Measurements from ENCODE around the gene MICAL3.
"Not testable (repeated sequence)": the region's sequence is repeated elsewhere in the genome, so short reads cannot be mapped to it uniquely, and the experiment has no call there.

Gene MICAL3, protein sequence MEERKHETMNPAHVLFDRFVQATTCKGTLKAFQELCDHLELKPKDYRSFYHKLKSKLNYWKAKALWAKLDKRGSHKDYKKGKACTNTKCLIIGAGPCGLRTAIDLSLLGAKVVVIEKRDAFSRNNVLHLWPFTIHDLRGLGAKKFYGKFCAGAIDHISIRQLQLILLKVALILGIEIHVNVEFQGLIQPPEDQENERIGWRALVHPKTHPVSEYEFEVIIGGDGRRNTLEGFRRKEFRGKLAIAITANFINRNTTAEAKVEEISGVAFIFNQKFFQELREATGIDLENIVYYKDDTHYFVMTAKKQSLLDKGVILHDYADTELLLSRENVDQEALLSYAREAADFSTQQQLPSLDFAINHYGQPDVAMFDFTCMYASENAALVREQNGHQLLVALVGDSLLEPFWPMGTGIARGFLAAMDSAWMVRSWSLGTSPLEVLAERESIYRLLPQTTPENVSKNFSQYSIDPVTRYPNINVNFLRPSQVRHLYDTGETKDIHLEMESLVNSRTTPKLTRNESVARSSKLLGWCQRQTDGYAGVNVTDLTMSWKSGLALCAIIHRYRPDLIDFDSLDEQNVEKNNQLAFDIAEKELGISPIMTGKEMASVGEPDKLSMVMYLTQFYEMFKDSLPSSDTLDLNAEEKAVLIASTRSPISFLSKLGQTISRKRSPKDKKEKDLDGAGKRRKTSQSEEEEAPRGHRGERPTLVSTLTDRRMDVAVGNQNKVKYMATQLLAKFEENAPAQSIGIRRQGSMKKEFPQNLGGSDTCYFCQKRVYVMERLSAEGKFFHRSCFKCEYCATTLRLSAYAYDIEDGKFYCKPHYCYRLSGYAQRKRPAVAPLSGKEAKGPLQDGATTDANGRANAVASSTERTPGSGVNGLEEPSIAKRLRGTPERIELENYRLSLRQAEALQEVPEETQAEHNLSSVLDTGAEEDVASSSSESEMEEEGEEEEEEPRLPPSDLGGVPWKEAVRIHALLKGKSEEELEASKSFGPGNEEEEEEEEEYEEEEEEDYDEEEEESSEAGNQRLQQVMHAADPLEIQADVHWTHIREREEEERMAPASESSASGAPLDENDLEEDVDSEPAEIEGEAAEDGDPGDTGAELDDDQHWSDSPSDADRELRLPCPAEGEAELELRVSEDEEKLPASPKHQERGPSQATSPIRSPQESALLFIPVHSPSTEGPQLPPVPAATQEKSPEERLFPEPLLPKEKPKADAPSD (N-terminal part only)

DNA sequence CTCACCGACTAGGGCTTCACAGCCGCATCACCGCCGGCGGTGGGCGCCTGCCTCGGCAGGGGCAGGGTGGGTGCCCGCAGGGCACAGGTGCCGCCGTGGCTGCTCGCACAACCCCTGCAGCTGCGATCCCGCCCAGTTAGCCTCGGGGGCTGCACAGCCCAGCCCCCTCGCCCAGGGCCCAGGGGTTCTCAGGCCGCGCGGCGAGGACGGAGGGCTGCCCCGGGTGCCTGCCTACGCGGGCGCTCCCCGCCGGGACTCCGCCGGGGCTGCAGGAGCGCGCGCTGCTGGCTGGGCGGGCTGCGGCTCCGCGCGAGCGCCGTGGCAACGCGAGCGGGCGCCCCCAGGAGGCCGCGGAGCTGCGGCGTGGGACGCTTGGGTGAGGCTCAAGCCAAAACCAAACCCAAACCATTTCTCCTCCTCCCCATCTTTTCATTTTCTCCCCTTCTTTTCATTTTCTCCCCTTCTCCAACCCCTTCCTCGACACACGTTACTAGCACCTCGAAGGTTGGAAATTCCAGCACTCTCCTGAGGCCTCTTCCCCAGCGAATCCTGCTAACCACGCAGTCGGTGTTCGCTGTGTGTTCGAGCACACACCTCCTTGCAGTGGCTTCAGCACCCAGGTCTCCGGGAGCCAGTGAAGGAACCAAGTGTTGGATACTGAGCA, at the start of gene MICAL3:
TSS of gene MICAL3 (minus strand) at position 286 of the 664 bp plus-strand sequence. CDS start 117,749 bp downstream, outside the sequence.
- DNase-seq, result peak; percentile 25

DNA sequence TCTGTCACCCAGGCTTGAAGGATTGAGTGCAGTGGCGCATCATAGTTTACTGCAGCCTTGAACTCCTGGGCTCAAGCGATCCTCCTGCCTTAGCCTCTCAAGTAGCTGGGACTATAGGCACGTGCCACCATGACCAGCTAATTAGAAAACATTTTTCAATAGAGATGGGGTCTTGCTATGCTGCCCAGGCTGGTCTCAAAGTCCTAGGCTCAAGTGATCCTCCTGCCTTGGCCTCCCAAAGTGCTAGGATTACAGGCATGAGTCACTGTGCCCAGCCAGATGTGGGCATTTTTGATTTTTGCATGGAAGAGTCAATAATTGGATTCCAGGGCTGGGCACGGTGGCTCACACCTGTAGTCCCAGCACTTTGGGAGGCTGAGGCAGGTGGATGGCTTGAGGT, 49.6 kb upstream of the MICAL3 start:
- not testable (repeated sequence) for DNase-seq

DNA sequence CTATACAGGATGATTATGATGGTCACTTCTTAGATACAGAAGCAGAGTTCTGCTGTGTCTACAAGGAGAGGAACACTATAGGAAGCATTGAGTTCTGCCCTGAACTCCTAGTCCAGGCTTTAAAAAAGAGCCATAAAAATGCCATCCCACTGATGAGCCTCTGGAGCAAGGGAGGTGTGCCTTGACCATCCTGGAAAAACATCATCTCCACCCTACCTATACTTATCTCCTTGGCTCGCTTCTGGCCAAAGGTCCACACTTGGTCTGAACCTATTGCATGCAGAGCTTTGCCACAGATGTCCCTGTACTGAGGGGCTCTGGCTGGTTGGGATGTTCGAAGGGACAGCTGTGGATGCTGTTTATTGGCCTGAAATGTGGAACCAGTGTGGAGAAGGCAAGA, 49.1 kb upstream of the MICAL3 start:
- no peak for DNase-seq

DNA sequence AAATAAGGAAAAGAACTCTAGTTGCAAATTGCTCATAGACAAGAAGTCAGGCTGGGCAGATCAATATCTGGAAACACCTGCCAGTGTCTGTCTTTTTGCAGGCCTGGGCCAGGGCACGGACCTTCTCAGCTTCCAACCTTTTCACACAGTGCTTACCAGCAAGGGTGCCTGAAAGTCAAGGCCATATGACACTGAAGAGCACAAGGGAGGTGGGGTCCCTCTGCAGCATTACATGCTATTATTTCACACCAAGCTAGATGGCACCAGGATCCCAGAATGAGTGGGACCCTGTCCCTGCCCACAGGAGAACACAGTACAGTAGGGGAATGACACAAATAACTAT, 47.6 kb upstream of the MICAL3 start:
- DNase-seq, result no peak

DNA sequence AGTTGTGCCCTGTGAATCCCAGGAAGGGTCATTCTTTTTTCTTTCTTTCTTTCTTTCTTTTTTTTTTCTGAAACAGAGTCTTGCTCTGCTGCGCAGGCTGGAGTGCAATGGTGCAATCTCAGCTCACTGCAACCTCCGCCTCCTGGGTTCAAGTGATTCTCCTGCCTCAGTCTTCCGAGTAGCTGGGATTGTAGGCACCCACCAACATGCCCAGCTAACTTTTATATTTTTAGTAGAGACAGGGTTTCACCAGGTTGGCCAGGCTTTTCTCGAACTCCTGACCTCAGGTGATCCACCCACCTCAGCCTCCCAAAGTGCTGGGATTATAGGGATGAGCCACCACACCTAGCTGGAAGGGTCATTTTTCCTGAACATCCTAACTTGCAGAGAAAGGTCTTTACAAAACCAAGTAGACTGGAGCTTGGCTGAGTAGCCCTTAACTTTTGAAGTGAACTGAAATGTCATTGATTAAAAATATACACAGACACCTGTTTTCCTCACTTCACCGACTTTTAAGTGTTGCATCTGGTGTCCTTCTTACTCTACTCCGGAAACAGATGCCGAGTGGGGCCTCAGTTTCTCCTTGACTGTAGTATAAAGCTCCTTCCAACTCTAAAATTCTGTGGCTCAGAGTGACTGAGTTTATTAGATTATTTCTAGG, 47.1 kb upstream of the MICAL3 start:
- not testable (repeated sequence) for DNase-seq

DNA sequence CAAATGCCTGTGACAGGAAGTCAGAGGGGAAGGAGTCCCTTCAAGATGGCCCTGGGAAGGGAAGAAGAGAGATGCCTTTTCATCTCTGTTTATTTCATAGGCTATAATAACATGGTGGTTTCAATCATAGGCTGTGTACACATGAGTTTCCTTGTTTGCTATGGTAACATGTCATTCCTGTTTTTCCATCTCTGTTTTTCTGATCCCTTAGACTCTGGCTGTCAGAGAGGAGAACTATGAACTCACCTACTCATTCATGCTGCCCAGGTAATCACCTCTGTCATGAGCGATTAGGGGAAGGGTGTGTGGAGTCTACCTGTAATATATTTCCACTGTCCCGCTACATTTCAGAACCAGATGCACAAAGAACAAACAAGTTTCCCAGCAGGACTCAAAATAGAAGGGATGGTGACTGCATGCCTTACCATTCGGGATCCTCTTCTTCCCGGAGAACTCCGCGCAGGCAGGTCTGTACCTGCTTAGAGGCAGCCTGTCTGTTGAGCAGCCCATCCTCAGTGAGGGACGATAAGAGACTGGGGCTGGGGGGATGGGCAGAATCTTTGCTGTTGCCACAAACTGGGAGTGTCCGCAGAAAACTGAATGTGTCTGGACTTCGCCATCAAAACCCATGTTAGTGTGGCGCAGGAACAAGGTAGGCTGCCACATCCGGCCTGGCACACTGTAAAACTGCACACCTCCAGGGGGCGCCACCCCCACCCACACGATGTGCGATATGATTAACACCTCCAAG, 46.4 kb upstream of the MICAL3 start:
- DNase-seq, result no peak

DNA sequence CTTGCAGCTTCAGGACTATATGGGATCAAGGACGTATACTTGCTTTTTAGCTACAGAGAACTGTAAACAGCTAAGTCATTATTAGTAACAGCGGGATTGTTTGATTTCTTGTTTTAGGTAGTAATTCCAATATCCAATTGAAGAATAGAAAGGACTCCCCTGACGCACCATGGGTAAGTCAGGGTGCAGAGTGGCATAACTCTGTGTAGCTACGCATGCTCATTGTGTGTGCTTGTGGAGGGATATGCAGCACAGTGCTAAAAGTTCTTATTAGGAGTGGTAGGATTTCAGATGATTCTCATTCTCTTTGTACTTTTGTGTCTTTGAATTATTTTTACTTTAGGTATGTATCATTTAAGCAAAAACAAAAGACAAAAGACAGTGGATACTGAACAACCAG, 45.7 kb upstream of the MICAL3 start:
- no peak for DNase-seq

DNA sequence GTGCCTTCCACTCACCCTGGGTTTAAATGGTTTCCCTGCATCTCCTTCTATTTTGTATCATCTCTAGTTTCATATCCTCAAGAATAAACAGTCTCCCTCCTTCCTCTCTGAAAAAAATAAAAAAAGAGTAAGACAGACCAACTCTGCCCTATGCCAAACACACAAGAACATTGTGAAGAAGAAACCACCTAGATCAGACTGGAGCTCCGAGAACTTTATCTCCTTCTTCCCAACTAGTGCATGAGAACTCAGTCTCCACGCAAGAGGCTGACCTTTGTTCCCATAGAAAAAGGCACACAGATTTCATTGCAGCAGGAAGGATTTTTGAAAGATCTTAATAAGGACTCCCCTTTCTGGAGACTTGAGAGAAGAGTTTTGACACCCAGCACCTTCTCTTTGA, 44.7 kb upstream of the MICAL3 start:
- no peak for DNase-seq

DNA sequence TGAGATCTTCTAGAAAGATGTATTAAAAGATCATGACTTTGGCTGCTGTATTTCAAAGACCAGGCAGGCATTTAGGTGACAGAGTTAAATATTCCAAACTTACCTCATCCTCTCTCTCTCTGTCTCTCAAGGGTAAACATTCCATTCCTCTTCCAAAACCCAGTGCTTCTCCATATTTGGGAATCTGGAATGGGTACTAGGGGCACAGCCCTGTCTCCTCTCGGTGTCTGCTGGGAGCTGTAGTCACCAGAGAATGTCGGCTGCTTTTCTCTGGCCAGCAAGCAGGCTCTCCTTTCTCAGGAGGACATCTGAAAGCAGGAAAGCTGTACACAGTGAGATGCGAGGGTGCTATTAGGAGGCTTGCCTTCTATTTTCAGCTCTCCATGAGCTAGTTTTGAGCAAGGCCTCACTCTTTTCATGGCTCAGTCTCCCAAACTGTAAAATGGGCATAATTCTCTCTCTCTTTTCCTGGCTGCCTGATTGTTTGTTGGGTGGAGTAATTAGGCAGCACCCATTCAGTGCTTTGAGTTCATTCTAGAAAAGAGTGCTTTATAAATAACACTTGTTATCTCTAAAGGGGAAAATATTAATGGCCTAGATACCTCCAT, 44.1 kb upstream of the MICAL3 start:
- DNase-seq, result peak; percentile 22

DNA sequence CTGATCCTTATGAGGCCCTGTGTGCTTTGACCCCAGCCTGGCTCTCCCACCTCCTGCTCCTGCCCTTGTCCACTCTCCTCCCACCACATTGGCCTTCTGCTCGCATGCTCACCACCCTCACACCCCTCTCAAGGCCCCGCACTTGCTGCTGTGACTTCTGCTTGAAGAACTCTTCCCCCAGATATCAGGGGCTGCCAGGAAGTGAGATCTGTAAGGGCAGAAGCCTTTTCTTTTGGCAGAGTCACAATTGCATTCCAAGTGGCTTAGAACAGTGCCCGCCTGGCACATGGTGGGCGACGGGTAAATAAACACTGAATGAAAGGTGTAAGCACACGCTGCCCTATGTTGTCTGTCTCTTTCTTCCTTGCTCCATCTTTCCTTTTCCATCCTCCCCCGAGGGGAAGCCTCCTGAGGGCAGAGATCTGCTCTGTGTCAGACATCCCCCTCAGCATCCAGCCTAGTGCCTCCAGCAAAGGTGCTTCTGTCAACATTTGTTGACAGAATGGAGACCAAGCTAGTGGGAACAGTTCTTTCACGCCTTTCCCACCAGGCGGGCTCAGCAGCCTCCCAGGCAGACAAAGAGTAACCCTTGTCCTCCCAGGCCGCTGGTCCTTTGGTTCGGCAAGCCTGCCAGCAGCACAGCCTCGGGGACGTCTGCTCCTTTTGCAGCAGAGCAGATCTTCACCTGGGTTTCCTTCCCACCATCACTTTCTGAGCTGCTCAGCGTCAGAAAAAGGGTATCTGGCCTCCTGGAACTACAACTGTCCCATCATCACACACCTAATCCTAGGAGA, 43.4 kb upstream of the MICAL3 start:
- DNase-seq, result no peak

DNA sequence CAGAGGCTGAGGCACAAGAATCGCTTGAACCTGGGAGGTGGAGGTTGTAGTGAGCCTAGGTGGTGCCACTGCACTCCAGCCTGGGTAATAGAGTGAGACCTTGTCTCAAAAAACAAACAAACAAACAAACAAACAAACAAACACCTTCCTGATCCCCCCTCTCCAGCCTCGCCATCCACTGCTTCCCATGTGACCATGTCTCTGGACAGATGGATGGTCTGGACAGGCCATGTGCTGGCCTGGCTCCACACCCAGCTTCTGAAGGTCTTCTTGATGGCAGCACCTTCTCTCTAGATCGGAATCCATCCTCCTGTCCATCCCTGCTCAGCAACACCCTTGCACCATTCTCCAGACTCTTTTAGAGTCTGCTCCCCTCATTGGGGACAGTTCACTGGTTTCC, 42.8 kb upstream of the MICAL3 start:
- DNase-seq, result no peak

DNA sequence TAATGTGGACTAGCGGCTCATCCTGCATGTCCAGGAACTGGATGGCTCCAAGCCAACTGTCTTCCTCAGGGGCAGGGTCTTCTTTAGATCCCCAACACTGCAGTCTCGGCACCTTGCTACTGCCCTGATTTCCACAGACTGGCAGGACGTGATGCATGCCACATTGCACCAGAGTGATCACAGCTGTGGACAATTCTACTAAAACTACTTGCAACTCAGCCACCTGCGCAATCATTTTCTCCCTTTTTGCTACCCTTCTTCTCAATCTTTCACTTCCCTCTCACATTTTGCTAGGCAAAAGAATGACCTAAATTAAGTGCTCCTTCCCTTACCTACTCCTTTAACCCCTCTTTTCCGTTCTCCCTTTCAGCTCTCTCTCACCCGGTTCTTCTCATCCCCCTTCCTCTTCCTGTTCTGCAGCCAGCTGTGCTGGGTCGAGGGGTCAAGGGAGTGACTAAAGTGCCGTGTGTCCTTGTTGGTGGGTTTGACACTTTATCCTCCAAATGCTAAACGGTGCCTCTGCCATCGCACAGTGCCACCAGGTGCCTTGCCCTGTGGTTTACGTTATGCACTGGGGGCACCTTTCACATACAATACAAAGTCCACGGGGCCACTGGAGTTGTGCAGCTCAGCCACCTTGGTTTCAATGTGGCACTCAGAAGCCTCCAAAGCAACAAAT, 42.0 kb upstream of the MICAL3 start:
- DNase-seq, result no peak

DNA sequence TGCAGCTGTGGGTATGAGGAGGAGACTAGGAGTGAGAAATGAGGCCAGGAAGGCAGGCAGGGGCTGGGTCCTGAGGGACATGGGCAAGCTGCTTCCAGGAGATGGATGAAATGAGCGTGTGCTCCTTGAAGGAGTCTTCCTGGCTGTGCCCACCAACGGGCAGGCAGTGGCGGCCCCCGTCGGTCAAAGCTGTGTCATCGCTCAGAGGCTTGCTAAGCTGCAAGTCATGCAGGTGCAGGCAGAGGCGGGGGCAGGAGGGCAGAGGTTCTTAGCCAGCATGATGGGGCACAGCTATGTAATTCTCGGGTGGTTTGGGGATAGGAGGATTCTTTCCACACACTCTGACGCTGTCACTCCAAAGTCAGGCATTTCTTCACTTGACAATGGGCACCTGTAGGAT, 40.9 kb upstream of the MICAL3 start:
- no peak for DNase-seq

DNA sequence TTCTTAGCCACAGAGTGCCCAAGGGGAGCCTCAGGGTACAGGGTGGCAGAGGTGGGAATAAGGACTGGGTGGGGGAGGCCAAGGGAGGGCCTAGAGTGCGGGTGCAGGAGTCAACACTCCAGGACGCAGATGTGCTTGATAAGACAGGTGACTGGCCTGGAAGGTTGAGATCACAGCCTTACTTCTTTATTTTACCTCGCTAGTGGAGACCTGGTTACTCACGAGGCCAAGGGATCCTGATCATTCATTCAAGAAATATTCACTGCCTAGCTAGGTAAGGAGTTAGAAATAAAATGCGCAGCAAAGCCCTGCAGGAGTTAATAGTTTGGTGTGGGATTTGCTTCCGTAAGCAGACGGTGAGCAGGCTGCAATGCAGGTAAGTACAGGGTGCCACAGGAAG, 40.3 kb upstream of the MICAL3 start:
- no peak for DNase-seq

DNA sequence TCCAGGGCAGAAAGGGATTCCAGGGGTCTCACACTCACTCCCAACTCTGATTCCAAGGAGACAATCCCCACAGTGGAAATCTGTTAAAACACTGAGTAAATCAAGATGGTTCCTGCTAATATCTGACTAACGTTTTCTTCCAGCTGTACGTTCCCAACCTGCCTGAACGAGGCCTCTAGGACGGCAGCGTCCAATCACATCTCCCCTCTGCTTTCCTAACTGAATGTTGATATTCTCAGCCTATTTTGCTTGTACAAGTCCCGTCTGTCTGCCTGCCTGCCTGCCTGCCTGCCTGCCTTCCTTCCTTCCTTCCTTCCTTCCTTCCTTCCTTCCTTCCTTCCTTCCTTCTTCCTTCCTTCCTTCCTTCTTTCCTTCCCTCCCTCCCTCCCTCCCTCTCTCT, 39.4 kb upstream of the MICAL3 start:
- DNase-seq, result not testable (repeated sequence)

DNA sequence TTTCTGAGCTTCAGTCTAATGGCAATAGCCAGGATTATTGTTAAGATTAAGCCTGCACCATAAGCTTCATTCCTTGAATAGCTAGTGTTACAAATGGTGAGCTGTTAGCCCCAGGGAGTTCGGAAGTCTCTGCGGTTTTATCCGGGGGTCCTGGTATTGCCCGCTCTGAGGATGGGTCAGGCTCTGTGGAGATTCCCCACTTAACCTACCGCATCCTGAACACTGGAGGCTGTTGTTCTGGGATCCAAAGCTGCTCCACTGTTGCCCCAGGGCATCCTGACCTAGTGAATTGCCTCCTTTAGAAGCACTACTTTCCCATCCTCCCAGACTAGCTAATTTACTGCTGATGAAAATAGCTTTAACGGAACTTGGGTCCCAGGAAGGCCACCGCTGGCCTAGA, 38.9 kb upstream of the MICAL3 start:
- no peak for DNase-seq

DNA sequence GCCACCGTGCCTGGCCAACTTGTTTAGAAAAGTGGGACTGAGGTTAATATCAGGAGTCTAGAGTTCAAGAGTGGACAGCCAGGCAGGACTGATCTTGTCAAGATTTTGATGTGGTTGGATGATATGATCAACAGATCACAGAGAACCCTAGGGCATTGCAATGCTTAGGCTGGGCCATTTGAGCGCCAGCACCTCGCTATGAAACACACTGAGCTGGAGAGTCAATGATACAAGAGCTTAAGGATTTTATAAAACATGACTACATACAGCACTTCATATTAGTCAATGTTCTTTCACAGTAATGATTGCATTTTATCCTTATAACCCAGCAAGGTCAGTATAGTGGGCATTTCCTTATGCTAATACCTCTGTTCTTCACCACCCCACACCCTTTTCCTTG, 38.1 kb upstream of the MICAL3 start:
- no peak for DNase-seq

DNA sequence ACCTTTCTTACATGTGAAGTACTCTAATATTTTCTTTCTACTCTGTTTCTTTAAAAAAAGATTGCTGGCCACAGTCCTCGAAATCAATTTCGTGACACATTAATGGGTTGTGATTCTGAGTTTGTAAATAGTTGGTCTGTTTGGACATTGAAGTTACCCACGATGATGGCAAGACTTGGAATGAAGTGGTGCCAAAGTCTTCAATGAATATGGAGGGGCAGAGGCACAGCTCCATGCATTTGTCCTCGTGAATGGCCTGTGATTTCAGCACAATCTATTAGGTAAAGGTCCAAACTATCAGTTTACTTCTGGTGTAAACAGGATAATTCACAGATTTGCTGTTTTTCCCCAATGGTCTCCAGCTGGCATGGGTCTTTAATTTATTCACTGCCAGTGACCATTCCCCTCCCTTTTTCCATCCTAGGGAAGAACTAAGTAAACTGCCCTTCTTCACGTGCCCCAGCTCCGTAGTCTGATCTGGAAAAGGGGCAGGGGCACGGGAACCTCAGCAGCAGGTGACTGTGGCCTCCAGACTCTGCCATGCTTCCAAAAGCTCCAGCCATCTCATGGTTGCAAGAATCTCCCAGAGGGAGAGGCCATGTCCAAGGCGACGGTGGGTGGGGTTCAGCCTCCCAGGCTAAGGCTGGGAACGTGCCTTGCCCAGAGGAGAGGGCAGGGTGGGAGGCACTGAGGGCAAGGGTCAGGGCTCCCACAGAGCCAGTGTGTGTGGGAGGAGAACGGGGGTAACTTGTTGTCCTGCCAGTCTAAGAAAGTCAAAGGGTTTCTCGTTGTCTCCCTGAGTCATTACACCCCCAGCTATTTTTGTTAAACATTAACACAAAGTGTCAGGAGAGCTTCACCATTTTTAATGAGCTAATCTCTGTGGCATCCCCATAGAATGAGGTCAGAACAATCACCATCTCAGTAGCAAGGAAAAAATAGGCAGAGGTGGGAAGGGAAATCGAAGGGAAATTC, 36.6 kb upstream of the MICAL3 start:
- peak; percentile 98 for DNase-seq
